GM12891 (cell line): Measurements from ENCODE around the gene PXDC1.
"Not testable (repeated sequence)": the region's sequence is repeated elsewhere in the genome, so short reads cannot be mapped to it uniquely, and the experiment has no call there.

Source experiments
- DNase-seq: peaks from one replicate; pipeline ENCODE4 v3.0.0; 2011; ENCODE audit warnings: low spot score; ENCODE audit not compliant: insufficient read length
- FAIRE-seq: peaks from 2 replicates; lab custom pipeline; 2011; peaks lifted over from hg19 to GRCh38; lab: Jason Lieb, UNC
- PAX5 ChIP-seq: IDR thresholded peaks from 2 replicates; pipeline ENCODE4 v1.6.1; 2011; ENCODE audit warnings: low read length, moderate library complexity, mild to moderate bottlenecking; ENCODE audit not compliant: insufficient read depth, severe bottlenecking
- POLR2A ChIP-seq: IDR thresholded peaks from 2 replicates; pipeline ENCODE4 v1.6.1; 2011; ENCODE audit warnings: low read depth, low read length, control low read depth
- POLR2AphosphoS5 ChIP-seq: IDR thresholded peaks from 2 replicates; pipeline ENCODE4 v1.6.1; 2011; ENCODE audit warnings: low read depth, low read length, control low read depth
- POU2F2 ChIP-seq: IDR thresholded peaks from 2 replicates; pipeline ENCODE4 v1.6.1; 2011; ENCODE audit warnings: low read depth, mild to moderate bottlenecking, control low read depth, low read length, moderate library complexity
- SPI1 ChIP-seq: IDR thresholded peaks from 2 replicates; pipeline ENCODE4 v1.6.1; 2011; ENCODE audit warnings: low read depth, low read length, control low read depth
- TAF1 ChIP-seq: IDR thresholded peaks from 2 replicates; pipeline ENCODE4 v1.6.1; 2011; ENCODE audit warnings: low read depth, low read length, control low read depth

The PXDC1 gene

GRCh38 chr6:3755637-3756545 lies 4.4 kb upstream of the PXDC1 start:
- no peak for TF ChIP-seq POU2F2
- TF ChIP-seq PAX5: no peak
- no peak for TF ChIP-seq TAF1
- TF ChIP-seq POLR2A: no peak
- no peak for TF ChIP-seq SPI1
- no peak for TF ChIP-seq POLR2AphosphoS5
- FAIRE-seq (no peak), DNase-seq (no peak)

GRCh38 chr6:3754776-3755175 lies 3.3 kb upstream of the PXDC1 start:
- TF ChIP-seq TAF1 (no peak), POLR2A (no peak), SPI1 (no peak), PAX5 (no peak)
- FAIRE-seq: no peak

DNA sequence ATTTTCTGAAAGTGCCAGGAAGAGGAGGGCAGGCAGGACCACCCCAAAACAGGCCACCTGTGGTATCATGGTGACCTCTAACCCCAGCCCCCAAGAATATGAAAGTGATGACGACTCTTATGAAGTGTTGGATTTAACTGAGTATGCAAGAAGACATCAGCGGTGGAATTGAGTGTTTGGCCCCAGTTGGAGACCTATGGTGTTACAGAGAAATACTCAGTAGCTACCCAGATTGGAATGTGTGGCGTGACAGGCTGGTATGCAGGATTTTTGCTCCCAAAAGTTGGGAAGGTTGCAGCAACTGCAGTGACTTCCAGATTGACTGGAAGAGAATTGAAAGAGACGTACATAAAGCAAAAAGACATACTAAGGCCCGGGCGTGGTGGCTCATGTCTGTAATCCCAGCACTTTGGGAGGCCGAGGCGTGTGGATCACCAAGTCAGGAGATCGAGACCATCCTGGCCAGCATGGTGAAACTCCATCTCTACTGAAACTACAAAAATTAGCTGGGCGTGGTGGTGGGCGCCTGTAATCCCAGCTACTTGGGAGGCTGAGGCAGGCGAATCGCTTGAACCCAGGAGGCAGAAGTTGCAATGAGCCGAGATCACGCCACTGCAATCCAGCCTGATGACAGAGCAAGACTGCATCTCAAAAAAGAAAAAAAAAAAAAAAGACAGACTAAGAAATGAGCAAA lies 2.7 kb upstream of the PXDC1 start:
- not testable (repeated sequence) for FAIRE-seq, DNase-seq

More at GRCh38 chr6:3754776-3755175, 3.3 kb upstream of the PXDC1 start:
- DNase-seq: no peak

DNA sequence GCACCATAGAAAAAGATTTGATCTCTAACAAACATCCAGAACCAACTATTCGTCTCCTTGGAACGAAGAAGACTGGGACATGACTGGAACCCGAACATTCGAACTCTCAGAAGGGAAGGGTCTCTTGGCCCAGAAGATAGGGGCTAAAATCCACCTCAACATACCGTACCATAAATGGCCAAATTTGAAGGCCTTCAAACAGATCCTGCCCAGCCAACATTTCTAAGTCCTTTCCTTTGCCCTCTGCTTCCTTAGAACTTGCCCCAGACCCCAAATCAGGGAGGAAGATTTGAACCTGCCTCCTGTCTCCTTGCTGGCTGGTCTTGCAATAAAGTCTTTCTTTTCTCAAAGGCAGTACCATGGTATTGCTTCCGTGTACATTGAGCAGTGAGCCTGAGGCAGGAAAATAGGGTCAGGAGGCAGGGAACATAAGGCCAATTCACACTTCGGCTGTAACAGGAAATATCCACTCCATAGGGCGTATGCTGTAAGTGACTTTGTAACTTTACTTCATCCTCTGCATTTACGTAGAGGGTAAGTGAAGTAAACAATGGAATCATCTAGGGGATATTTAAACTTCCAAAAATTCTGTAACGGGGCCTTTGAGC lies 1.8 kb upstream of the PXDC1 start:
- TF ChIP-seq POLR2A (no peak), POLR2AphosphoS5 (no peak), PAX5 (no peak), TAF1 (no peak), POU2F2 (no peak), SPI1 (no peak)
- no peak for DNase-seq
- FAIRE-seq: no peak

DNA sequence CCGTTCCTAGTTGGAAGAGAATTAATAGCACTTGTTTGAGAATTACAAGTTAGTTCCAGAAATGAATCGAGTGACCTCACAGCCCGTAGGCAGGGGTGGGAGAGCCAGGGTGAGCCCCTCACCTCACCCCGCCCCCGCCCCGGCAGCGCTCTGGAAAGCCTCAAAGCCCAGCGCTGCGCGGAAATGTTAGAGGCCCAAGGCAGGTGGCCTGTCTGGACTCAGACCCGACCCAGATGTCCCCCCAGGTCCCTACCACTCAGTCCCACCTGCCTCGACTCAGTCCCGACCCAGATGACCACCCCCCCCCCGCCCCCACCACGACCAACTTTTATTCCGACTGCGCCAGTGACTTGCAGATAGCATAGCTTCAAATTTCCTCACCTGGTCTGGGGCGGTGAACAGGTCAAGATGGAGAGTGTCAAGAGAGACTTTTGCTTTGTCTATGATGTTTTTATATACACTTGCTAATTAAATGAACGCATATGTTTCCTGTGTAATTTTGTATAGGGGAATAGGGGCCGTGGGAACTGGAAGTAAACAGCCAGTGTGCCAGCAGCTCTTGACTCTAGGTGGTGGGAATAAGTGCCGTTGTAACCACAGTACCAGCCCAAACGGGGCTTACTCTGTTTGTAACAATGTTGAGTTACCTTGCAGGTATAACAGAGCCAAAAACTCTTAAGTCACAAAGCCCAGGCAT lies 1.2 kb upstream of the PXDC1 start:
- DNase-seq: no peak
- TF ChIP-seq SPI1: no peak
- no peak for TF ChIP-seq POLR2AphosphoS5
- TF ChIP-seq POLR2A: no peak
- TF ChIP-seq PAX5: no peak
- no peak for TF ChIP-seq TAF1
- TF ChIP-seq POU2F2: no peak
- no peak for FAIRE-seq

GRCh38 chr6:3751730-3752530 lies 417 bp upstream of the PXDC1 start:
- DNase-seq (peak; percentile 79), FAIRE-seq (peak; percentile 9)
- no peak for TF ChIP-seq TAF1
- TF ChIP-seq POLR2AphosphoS5: no peak
- TF ChIP-seq SPI1: no peak
- no peak for TF ChIP-seq PAX5
- TF ChIP-seq POLR2A: no peak
- no peak for TF ChIP-seq POU2F2

DNA sequence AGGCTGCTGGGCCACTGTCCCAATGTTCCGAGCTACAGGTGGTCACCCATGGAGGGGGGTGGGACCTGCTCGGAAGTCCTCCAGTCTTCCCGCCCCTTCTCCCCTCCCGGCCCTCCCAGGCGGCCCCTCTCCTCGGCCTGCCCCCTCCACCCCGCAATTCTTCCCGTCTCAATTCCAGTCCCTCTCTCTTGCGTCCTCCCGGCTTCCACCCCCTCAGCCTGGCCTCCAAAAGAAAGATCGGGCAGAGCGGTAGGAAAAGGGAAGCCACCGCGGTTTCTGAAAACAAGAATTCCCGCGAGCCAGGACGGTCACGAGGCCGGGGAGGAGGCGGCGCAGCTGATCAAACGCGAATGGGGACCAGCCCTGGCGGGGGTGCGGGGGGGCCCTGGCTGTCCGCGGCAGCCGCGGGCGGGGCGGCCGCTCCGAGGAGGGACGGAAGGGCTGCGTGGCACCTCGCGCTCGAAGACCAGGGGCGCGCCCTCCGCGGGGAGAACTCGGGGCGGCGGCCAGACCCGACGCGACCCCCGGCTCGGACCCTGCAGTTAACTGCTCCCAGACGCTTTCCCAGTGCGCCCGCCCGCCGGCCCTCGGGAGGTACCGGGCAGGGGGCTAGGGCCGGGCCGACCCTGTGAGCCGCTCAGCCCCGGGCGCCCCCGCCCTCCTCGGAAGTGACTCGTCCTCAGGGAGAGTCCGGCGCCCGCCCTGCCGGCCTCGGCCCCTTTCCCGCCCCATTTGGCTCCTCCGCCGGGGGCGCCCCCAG lies 1.0 kb downstream of the PXDC1 start:
- DNase-seq: no peak
- FAIRE-seq: no peak
- TF ChIP-seq POLR2AphosphoS5 (no peak), TAF1 (no peak), SPI1 (no peak), PAX5 (no peak), POU2F2 (no peak), POLR2A (no peak)

GRCh38 chr6:3749977-3750316 lies 1.6 kb downstream of the PXDC1 start:
- FAIRE-seq: no peak
- no peak for DNase-seq
- TF ChIP-seq TAF1 (no peak), POU2F2 (no peak), SPI1 (no peak), POLR2AphosphoS5 (no peak), PAX5 (no peak), POLR2A (no peak)
